Caco-2 (cell line): ENCODE results near the gene SCFD1. TPM values are rescaled to one million over a fixed set of nuclear protein-coding genes. Genes with fewer than 3 reads are reported as not detected.
"Not testable (repeated sequence)": the region's sequence is repeated elsewhere in the genome, so short reads cannot be mapped to it uniquely, and the experiment has no call there.

Experiments used
- BruUV-seq: library from RNA; stranded (reverse); fragments of 400-500 nt; replicated peaks from 2 replicates; lab custom pipeline; 2021; lab: Mats Ljungman, UMichigan
- CTCF ChIA-PET: fragments of 300-600 bp; sonication (Branson Sonifier 250); formaldehyde crosslinking; loops from one replicate; lab custom pipeline; 2022; ENCODE audit warnings: antibody characterized with exemption; lab: Charles Lee
- POLR2A ChIA-PET: fragments of 300-600 bp; sonication (Branson Sonifier 250); formaldehyde crosslinking; loops from one replicate; lab custom pipeline; 2022; ENCODE audit warnings: antibody characterized with exemption; lab: Charles Lee
- DNase-seq, 2 experiments: peaks; one replicate each; pipeline versions ENCODE4 v3.0.0 to v3.0.0-alpha.2; 2020 to 2022
- H3K27me3 ChIP-seq: replicated peaks from 2 replicates; pipeline ENCODE4 v1.6.0; 2011; ENCODE audit warnings: low read length; ENCODE audit not compliant: control insufficient read depth, insufficient read depth
- H3K36me3 ChIP-seq: 2 replicates; pipeline ENCODE4 v1.5.1; 2011; ENCODE audit warnings: low read length; ENCODE audit not compliant: control insufficient read depth, insufficient read depth
- H3K4me1 ChIP-seq: fragments of 250-450 bp; sonication (Bioruptor Pico); 2 replicates; pipeline ENCODE4 v1.5.1; 2020; ENCODE audit warnings: mild to moderate bottlenecking
- H3K4me3 ChIP-seq: 2 replicates; pipeline ENCODE4 v1.5.1; 2011; ENCODE audit warnings: low read depth, mild to moderate bottlenecking, control low read depth, low read length
- H3K9me3 ChIP-seq: fragments of 250-450 bp; sonication (Bioruptor Pico); 2 replicates; pipeline ENCODE4 v1.5.1; 2020; ENCODE audit warnings: mild to moderate bottlenecking, moderate library complexity
- H3K27ac Mint-ChIP-seq: one replicate; pipeline ENCODE4 v1.8.0; 2022; ENCODE audit warnings: mixed read lengths; ENCODE audit not compliant: unreplicated experiment
- H3K27me3 Mint-ChIP-seq: one replicate; pipeline ENCODE4 v1.8.0; 2022; ENCODE audit warnings: mixed read lengths; ENCODE audit not compliant: insufficient read depth, unreplicated experiment
- H3K36me3 Mint-ChIP-seq: one replicate; pipeline ENCODE4 v1.8.0; 2022; ENCODE audit warnings: mild to moderate bottlenecking, mixed read lengths; ENCODE audit not compliant: insufficient read depth, unreplicated experiment
- H3K4me1 Mint-ChIP-seq: one replicate; pipeline ENCODE4 v1.8.0; 2022; ENCODE audit warnings: low read depth, mixed read lengths; ENCODE audit not compliant: unreplicated experiment
- H3K4me3 Mint-ChIP-seq: one replicate; pipeline ENCODE4 v1.8.0; 2022; ENCODE audit warnings: mild to moderate bottlenecking, moderate library complexity, mixed read lengths; ENCODE audit not compliant: unreplicated experiment
- H3K9me3 Mint-ChIP-seq: one replicate; pipeline ENCODE4 v1.8.0; 2022; ENCODE audit warnings: mixed read lengths; ENCODE audit not compliant: unreplicated experiment
- CTCF ChIP-seq, 2 experiments: fragments of 200-600 bp in 1 of 2; IDR thresholded peaks; 1 replicate in 1 of 2; 2 replicates in 1 of 2; pipeline versions ENCODE4 v1.5.1 to v1.8.0; 2011 to 2022; ENCODE audit warnings: antibody characterized with exemption in 1 of 2, control low read depth in 1 of 2, inconsistent platforms in 1 of 2, low read depth in 1 of 2, low read length in 1 of 2, mild to moderate bottlenecking in 1 of 2, moderate library complexity in 1 of 2; ENCODE audit not compliant: insufficient read depth in 1 of 2, severe bottlenecking in 1 of 2, unreplicated experiment in 1 of 2
- intact Hi-C: fragments of 100-400 bp; cut with micrococcal nuclease; formaldehyde crosslinking; loops from one replicate; pipeline ENCODE4 v1.10.0; 2022; ENCODE audit not compliant: unreplicated experiment
- total RNA-seq: library from RNA; stranded (reverse); gene quantifications from 2 replicates; pipeline ENCODE4 v1.2.3, GENCODE V29; 2022

Gene SCFD1
- total RNA-seq, 1 experiment from 2014 or later = 78.1 TPM

GRCh38 chr14:30573966-30574365 lies 48.2 kb upstream of the SCFD1 start:
- BruUV-seq = no TSS peak
- Mint-ChIP-seq H3K36me3 (no peaks in the 10 kb centered on the region), H3K4me3 (no peak overlapping the region), H3K4me1 (peaks cover 29% of the 10 kb centered on the region), H3K27ac (no peak overlapping the region), H3K9me3 (no peaks in the 10 kb centered on the region), H3K27me3 (no peaks in the 10 kb centered on the region)
- H3K4me1 ChIP-seq = peaks cover 13% of the 10 kb centered on the region
- no peak for TF ChIP-seq CTCF (IDR thresholded peaks at IDR 0.05; ENCODE audit: insufficient read depth in 1 of 2, low read depth in 1 of 2, low read length in 1 of 2, severe bottlenecking in 1 of 2, unreplicated experiment in 1 of 2)
- no peaks in the 10 kb centered on the region for H3K36me3 ChIP-seq
- no peak overlapping the region for H3K4me3 ChIP-seq
- DNase-seq = no peak
- H3K27me3 ChIP-seq = no peaks in the 10 kb centered on the region
- ChIA-PET POLR2A (no interaction called here), CTCF (no interaction called here)
- intact Hi-C loops = no loop called here
- H3K9me3 ChIP-seq = no peaks in the 10 kb centered on the region

GRCh38 chr14:30574777-30575176 lies 47.3 kb upstream of the SCFD1 start:
- H3K4me3 ChIP-seq, BruUV-seq, H3K4me1 ChIP-seq, H3K27me3 Mint-ChIP-seq, H3K27ac Mint-ChIP-seq, CTCF ChIA-PET, POLR2A ChIA-PET, H3K4me3 Mint-ChIP-seq, H3K9me3 ChIP-seq, DNase-seq, H3K36me3 Mint-ChIP-seq, H3K27me3 ChIP-seq, H3K36me3 ChIP-seq, H3K9me3 Mint-ChIP-seq, intact Hi-C loops: not testable (repeated sequence)
- peaks cover 21% of the 10 kb centered on the region for H3K4me1 Mint-ChIP-seq

GRCh38 chr14:30576333-30576732 lies 45.8 kb upstream of the SCFD1 start:
- H3K4me3 Mint-ChIP-seq, H3K9me3 Mint-ChIP-seq, H3K36me3 Mint-ChIP-seq, H3K27me3 ChIP-seq, H3K4me1 Mint-ChIP-seq, CTCF ChIA-PET, H3K36me3 ChIP-seq, H3K9me3 ChIP-seq, H3K4me1 ChIP-seq, intact Hi-C loops, H3K27ac Mint-ChIP-seq, BruUV-seq, POLR2A ChIA-PET, DNase-seq, H3K27me3 Mint-ChIP-seq, H3K4me3 ChIP-seq: not testable (repeated sequence)

GRCh38 chr14:30580616-30581282 lies 41.4 kb upstream of the SCFD1 start:
- peaks cover 10% of the 10 kb centered on the region for H3K4me1 Mint-ChIP-seq
- H3K4me3 Mint-ChIP-seq = no peak overlapping the region
- peaks cover 8% of the 10 kb centered on the region for H3K9me3 Mint-ChIP-seq
- BruUV-seq = no TSS peak
- H3K27ac Mint-ChIP-seq = no peak overlapping the region
- no peak for TF ChIP-seq CTCF (IDR thresholded peaks at IDR 0.05; ENCODE audit: insufficient read depth in 1 of 2, low read depth in 1 of 2, low read length in 1 of 2, severe bottlenecking in 1 of 2, unreplicated experiment in 1 of 2)
- Histone ChIP-seq H3K36me3 (no peaks in the 10 kb centered on the region), H3K9me3 (peaks cover 4% of the 10 kb centered on the region), H3K4me1 (no peaks in the 10 kb centered on the region; the same call in 1 of the 2 replicates), H3K27me3 (no peaks in the 10 kb centered on the region), H3K4me3 (no peak overlapping the region)
- DNase-seq = no peak
- no peaks in the 10 kb centered on the region for H3K27me3 Mint-ChIP-seq
- ChIA-PET POLR2A (no interaction called here), CTCF (no interaction called here)
- intact Hi-C loops = no loop called here
- H3K36me3 Mint-ChIP-seq = peaks cover 17% of the 10 kb centered on the region
